ENCODE measurements around the gene MYO3B.

Gene MYO3B

DNA sequence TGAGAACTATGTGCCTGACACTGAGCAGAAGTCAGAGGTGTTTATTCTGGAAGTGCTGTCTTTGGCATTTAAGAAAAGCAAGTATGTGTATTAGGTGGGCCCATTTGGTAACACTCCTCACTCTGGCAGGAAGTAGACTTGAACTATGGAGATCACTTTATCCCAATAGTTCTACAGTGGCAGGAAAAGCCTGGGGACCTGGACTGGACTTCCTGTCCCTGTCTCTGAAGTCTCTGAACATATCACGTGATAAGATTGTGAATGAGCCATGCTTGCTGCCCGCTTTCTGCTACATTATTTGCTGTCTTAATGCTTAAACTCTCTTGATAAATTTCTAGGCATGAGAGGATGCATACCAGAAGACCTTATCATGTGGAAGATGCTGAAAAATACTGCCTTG is 203.7 kb downstream of the MYO3B start:
- DNase-seq (ENCODE audit: insufficient read length, low spot score) (no peak), FAIRE-seq (no peak)
- TF ChIP-seq POLR2A (IDR thresholded peaks at IDR 0.05; ENCODE audit: low read depth, low read length) (no peak), POU2F2 (IDR thresholded peaks at IDR 0.05; ENCODE audit: low read depth, low read length) (no peak), PAX5 (IDR thresholded peaks at IDR 0.05; ENCODE audit: insufficient read depth, low read length, severe bottlenecking) (no peak), TAF1 (IDR thresholded peaks at IDR 0.05; ENCODE audit: low read depth, low read length) (no peak), POLR2AphosphoS5 (IDR thresholded peaks at IDR 0.05; ENCODE audit: low read depth, low read length) (no peak)

DNA sequence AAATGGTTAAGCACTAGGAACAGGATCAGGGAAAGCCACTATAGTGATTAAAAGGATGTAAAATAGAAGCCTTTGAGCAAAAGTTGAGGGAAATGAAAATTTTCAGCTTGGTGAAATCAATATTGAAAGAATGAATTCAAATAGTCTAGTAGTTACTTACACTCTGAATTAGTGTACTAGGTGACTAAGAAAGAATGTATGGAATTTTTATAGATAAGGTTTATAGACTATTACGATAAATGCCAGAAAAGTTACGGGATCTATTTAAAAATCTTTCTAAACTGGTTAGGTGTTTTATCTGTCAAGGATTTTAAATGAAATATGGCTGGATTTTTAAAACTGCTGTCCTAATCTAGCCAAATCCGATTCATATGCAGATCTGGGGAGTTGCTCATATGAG is 208.6 kb downstream of the MYO3B start:
- FAIRE-seq: no peak
- TF ChIP-seq POU2F2 (IDR thresholded peaks at IDR 0.05; ENCODE audit: low read depth, low read length): no peak
- no peak for TF ChIP-seq SPI1 (IDR thresholded peaks at IDR 0.05; ENCODE audit: low read depth, low read length)
- TF ChIP-seq TAF1 (IDR thresholded peaks at IDR 0.05; ENCODE audit: low read depth, low read length): no peak
- TF ChIP-seq PAX5 (IDR thresholded peaks at IDR 0.05; ENCODE audit: insufficient read depth, low read length, severe bottlenecking): no peak
- no peak for TF ChIP-seq POLR2A (IDR thresholded peaks at IDR 0.05; ENCODE audit: low read depth, low read length)
- TF ChIP-seq POLR2AphosphoS5 (IDR thresholded peaks at IDR 0.05; ENCODE audit: low read depth, low read length): no peak
- DNase-seq (ENCODE audit: insufficient read length, low spot score): no peak

DNA sequence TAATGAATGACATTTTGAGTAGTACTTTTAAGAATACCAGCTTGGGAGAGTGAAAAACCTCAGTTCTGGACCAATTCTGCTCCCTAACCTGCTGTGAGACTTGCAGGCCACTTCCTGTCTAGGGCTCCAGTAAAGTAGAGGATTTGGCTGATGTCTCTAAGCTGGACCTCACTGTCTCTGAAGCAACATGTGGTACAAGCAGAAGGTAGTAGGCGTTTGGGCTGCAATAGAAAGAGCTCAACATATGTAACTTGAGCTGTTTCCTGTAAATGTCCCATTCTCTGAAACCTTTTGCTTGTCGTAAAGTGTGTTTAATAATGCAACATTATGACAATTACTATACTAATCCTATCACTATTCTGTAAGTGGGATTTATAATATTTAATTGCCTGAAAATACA is 213.1 kb downstream of the MYO3B start:
- no peak for DNase-seq (ENCODE audit: insufficient read length, low spot score)
- FAIRE-seq: no peak
- TF ChIP-seq SPI1 (IDR thresholded peaks at IDR 0.05; ENCODE audit: low read depth, low read length) (no peak), POU2F2 (IDR thresholded peaks at IDR 0.05; ENCODE audit: low read depth, low read length) (no peak), PAX5 (IDR thresholded peaks at IDR 0.05; ENCODE audit: insufficient read depth, low read length, severe bottlenecking) (no peak), POLR2AphosphoS5 (IDR thresholded peaks at IDR 0.05; ENCODE audit: low read depth, low read length) (no peak), TAF1 (IDR thresholded peaks at IDR 0.05; ENCODE audit: low read depth, low read length) (no peak)

DNA sequence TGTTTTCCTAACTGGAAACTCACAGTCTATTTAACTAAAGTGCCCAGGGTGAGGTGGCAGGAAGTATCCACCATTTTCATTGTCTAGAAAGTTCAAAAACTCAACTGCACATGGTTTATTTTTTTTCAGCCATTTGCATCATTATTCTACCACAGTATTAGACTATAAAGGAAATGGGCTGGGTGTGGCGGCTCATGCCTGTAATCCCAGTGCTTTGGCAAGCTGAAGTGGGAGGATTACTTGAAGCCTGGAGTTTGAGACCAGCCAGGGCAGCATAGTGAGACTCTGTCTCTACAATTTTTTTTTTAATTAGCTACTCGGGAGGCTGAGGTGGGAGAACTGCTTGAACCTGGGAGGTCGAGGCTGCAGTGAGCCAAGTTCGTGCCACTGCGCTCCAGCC is 213.8 kb downstream of the MYO3B start:
- DNase-seq (ENCODE audit: insufficient read length, low spot score) (no peak), FAIRE-seq (no peak)
- TF ChIP-seq TAF1 (IDR thresholded peaks at IDR 0.05; ENCODE audit: low read depth, low read length) (no peak), POU2F2 (IDR thresholded peaks at IDR 0.05; ENCODE audit: low read depth, low read length) (no peak), POLR2A (IDR thresholded peaks at IDR 0.05; ENCODE audit: low read depth, low read length) (no peak)

DNA sequence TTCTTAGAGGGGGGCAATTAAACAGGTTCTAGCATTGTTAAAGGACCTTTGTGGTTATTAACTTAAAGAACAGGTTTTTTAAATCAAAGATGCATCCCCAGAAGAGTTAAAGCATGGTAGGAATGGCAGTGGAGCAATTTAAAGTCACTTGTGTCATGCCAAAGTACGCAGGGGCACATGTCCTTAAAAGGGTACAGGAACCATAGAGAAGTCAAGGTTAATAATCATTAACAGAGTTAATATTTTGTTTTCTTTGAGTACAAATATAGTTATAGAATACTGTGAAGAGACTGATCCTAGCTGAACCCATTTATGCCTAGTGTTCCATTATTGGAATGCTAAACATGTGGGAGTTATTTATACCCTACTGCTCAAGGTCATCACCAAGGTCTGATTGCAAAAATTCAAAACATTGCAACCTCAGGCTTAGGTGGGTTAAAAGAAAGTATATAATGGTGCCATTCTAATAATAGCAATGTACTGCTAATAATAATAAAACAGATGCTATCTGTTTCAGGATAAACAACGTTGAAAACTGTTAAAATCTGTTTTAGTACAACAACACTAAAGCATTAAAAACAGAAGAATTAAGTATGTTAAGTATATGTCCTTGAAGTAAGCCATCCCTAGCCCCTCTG is 216.0 kb downstream of the MYO3B start:
- FAIRE-seq: no peak

DNA sequence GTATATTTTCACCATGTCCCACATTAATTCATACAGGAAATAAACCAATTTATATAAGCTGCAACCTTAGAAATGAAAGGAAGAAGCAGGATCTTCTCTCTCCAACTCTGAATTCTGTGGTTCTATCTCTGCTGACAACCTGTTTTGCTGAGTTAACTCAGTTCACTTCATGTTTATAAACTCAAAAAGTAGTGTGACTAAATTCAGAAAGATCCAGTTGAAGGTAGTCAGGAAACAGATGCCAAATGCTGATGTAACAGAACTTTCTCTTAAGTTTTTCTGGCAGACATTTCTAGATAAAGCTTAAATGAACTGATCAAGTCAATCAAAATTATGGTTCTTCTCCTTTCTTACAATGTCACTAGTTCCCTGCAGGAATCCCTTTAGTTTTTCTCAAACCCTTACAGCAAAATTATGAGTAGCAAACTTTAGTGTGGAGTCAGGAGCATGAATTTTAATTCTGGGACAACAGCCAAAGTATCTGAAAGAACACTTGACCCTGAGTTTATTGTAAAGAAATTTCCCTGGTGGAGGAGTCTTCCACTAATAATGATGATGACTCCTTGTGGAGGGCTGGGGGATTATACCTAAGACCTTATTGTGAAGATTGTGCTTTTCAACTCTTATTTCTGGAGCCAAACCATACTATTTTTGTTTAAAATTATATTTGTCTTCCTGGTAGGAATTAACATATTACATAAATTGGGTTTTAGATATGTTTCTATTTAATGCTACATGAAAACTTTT is 216.9 kb downstream of the MYO3B start:
- TF ChIP-seq TAF1 (IDR thresholded peaks at IDR 0.05; ENCODE audit: low read depth, low read length) (no peak), POLR2AphosphoS5 (IDR thresholded peaks at IDR 0.05; ENCODE audit: low read depth, low read length) (no peak), PAX5 (IDR thresholded peaks at IDR 0.05; ENCODE audit: insufficient read depth, low read length, severe bottlenecking) (no peak), SPI1 (IDR thresholded peaks at IDR 0.05; ENCODE audit: low read depth, low read length) (no peak), POLR2A (IDR thresholded peaks at IDR 0.05; ENCODE audit: low read depth, low read length) (no peak), POU2F2 (IDR thresholded peaks at IDR 0.05; ENCODE audit: low read depth, low read length) (no peak)
- DNase-seq (ENCODE audit: insufficient read length, low spot score) (no peak), FAIRE-seq (no peak)

More for the DNA sequence above, 216.0 kb downstream of the MYO3B start:
- DNase-seq (ENCODE audit: insufficient read length, low spot score): no peak
- no peak for TF ChIP-seq PAX5 (IDR thresholded peaks at IDR 0.05; ENCODE audit: insufficient read depth, low read length, severe bottlenecking)
- no peak for TF ChIP-seq POLR2A (IDR thresholded peaks at IDR 0.05; ENCODE audit: low read depth, low read length)
- TF ChIP-seq TAF1 (IDR thresholded peaks at IDR 0.05; ENCODE audit: low read depth, low read length): no peak
- no peak for TF ChIP-seq SPI1 (IDR thresholded peaks at IDR 0.05; ENCODE audit: low read depth, low read length)
- TF ChIP-seq POU2F2 (IDR thresholded peaks at IDR 0.05; ENCODE audit: low read depth, low read length): no peak
- no peak for TF ChIP-seq POLR2AphosphoS5 (IDR thresholded peaks at IDR 0.05; ENCODE audit: low read depth, low read length)

DNA sequence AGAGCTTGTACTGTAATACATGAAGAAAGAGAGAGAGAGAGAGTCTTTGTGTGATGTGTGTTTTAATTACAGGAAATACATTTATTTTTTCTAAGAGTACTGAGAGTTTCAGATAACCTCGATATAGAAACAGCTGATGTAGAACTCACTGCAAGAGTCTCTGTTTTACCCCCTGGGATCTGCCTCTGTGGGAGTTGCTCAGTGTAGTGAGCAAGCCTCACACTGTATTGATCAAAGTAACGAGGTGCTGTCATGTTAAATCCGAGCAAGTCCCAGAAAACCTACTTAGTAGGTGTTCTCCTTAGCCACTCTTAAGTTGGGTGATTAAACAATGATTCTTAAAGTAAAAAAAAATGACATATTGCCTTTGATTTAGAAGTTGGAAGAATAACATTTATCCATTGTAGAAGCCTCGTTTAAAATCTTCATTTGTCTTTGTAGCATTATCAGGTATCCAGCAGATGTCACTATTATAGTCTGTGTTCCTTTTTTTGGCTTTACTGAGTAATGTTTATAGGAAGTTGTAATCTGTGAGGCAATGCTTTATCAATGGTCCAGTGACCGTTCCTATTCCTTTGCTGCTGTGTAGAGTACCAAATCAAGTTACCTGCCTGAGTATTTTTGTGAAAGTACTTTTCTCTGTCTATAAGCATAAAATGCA is 219.0 kb downstream of the MYO3B start:
- DNase-seq (ENCODE audit: insufficient read length, low spot score) (no peak), FAIRE-seq (peak; percentile 62)
- no peak for TF ChIP-seq POLR2AphosphoS5 (IDR thresholded peaks at IDR 0.05; ENCODE audit: low read depth, low read length)
- TF ChIP-seq TAF1 (IDR thresholded peaks at IDR 0.05; ENCODE audit: low read depth, low read length): no peak
- TF ChIP-seq PAX5 (IDR thresholded peaks at IDR 0.05; ENCODE audit: insufficient read depth, low read length, severe bottlenecking): no peak
- TF ChIP-seq POU2F2 (IDR thresholded peaks at IDR 0.05; ENCODE audit: low read depth, low read length): no peak
- no peak for TF ChIP-seq POLR2A (IDR thresholded peaks at IDR 0.05; ENCODE audit: low read depth, low read length)
- TF ChIP-seq SPI1 (IDR thresholded peaks at IDR 0.05; ENCODE audit: low read depth, low read length): no peak

DNA sequence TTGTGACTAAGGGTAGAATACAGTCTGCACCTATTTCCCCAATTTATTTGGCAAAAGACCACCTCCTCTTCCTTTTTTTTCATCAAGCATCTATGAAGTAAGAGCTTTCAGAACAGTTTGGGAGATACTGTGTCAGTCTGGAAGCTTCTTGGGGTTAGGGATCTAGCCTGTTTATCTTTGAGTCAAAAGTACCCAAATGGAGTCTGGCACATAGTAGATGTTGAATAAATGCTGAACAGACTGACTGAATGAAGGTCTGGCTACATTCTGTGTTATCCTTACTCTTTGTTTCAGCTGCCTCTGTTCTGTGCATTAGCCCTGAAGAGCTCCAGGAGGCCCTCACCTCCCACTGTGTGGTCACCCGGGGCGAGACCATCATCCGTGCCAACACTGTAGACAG is 223.2 kb downstream of the MYO3B start:
- FAIRE-seq (no peak), DNase-seq (ENCODE audit: insufficient read length, low spot score) (no peak)
- TF ChIP-seq SPI1 (IDR thresholded peaks at IDR 0.05; ENCODE audit: low read depth, low read length) (no peak), POLR2AphosphoS5 (IDR thresholded peaks at IDR 0.05; ENCODE audit: low read depth, low read length) (no peak), POU2F2 (IDR thresholded peaks at IDR 0.05; ENCODE audit: low read depth, low read length) (no peak), POLR2A (IDR thresholded peaks at IDR 0.05; ENCODE audit: low read depth, low read length) (no peak), PAX5 (IDR thresholded peaks at IDR 0.05; ENCODE audit: insufficient read depth, low read length, severe bottlenecking) (no peak)

DNA sequence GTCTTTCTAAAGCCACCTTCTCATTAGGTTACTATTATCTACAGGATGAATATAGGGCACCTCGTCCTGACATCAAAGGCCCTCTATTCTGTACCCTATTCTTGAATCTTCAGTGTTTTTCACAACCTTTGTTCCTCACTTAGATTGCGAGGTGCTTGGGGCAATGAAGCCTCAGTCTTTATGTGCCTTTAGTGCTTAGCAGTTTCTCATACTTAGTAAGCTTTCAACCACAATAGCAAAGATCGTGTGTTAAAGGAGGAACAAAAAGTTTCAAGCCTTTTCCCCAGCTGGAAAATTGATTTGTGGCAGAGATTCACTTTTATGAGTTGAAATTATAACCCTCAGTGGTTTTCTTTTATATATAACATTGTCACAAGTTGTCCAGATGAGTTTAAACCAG is 226.9 kb downstream of the MYO3B start:
- TF ChIP-seq POU2F2 (IDR thresholded peaks at IDR 0.05; ENCODE audit: low read depth, low read length) (no peak), POLR2AphosphoS5 (IDR thresholded peaks at IDR 0.05; ENCODE audit: low read depth, low read length) (no peak), SPI1 (IDR thresholded peaks at IDR 0.05; ENCODE audit: low read depth, low read length) (no peak), TAF1 (IDR thresholded peaks at IDR 0.05; ENCODE audit: low read depth, low read length) (no peak), POLR2A (IDR thresholded peaks at IDR 0.05; ENCODE audit: low read depth, low read length) (no peak)
- DNase-seq (ENCODE audit: insufficient read length, low spot score) (no peak), FAIRE-seq (peak; percentile 20)

Data from GM12891 (cell line).